HG03045 (cell line): ENCODE data around the gene S1PR2.
A peak's percentile ranks its signal among the peaks of the same experiment; 100 is the strongest.

Experiments used
- ATAC-seq: cut with Tn5 transposase; IDR thresholded peaks from one replicate; pipeline ENCODE4 v1.9.1; 2021; ENCODE audit warnings: mild to moderate bottlenecking, moderate library complexity; ENCODE audit not compliant: unreplicated experiment

Gene S1PR2, protein sequence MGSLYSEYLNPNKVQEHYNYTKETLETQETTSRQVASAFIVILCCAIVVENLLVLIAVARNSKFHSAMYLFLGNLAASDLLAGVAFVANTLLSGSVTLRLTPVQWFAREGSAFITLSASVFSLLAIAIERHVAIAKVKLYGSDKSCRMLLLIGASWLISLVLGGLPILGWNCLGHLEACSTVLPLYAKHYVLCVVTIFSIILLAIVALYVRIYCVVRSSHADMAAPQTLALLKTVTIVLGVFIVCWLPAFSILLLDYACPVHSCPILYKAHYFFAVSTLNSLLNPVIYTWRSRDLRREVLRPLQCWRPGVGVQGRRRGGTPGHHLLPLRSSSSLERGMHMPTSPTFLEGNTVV

DNA sequence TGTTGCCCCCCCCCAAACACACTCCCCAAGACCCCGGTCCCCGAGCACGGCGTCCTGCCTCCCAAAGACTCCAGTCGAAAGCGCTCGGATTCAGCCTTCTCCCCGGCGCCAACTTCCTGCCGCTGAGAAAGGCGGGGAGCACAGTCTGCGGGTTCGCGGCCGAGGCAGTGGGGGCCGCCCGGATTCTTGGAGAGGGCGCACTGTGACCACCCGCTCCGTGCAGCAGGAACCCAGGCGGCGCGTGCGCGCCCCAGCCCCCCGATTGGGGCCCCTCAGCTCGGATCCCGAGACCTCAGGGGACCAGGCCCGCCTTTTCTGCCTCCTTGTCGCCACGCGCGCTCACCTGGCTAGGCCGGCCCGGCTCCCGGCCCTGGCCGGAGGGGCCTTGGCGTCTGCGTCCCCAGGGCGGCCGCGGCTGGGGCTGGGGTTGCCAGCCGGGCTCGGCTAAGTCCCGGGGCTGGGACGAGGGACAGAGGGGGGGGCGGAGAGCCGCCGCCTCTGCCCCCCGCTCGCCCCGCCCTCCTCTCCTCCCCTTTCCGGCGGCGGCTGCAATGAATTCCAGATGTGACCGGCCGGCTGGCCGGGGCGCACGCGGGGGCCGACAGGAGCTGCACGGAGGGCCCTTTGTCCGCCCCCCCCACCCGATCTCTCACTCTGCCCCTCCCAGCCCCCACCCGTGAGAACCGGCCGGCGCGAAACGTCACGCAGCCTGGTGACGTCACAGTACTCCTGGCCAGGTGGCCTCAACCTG, at the start of gene S1PR2:
Gene S1PR2 (minus strand): TSS at position 471 of the 751 bp plus-strand sequence. CDS start 6,426 bp downstream, outside the sequence.
- peak; percentile 44 for ATAC-seq

DNA sequence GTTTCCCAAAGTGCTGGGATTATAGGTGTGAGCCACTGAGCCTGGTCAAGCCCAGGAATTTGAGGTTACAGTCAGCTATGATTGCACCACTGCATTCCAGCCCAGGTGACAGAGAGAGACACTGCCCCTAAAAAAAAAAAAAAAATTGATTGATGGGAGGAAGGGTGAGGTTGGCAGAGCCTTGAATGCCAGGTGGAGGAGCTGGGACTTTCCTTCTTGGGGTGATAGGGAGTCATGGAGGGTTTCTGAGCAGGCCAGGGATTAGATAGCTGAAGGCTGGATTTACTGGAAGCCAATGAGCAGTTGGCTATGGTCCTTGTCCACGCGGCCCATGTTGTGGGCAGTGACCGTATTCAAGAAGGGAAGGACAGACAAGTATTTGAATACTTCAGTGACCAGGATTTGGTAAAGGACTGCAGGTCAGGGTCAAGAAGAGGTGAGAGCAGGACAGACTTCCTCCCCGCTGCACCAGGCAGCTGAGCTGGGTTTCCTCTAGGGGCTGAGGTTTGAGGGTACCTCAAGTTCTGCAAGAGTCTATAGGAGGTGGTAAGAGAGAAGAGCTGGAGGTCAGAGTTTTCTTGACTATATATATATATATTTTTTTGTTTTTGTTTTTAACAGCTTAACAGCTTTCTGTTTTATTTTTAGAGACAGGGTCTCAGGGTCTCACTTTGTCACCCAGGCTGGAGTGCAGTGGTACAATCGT, 48.8 kb upstream of the S1PR2 start:
- ATAC-seq: no peak

DNA sequence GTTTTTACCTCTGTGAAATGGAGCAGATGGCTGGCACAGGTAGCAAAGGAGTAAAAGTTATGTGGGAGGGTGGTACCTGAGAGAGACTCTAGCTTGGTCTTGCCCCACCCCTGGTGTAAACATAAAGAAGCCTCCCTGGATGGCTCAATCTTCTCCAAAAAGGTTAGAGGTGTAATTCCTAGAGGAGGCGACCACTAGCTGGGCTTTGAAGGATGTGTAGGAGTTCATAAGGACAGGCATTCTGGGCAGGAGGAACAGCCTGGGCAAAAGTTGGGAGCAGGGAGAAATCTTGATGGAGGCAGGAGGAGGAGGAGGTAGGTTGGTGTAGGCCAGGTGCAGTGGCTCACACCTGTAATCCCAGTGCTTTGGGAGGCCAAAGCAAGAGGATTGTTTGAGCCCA, 47.8 kb upstream of the S1PR2 start:
- ATAC-seq: no peak

DNA sequence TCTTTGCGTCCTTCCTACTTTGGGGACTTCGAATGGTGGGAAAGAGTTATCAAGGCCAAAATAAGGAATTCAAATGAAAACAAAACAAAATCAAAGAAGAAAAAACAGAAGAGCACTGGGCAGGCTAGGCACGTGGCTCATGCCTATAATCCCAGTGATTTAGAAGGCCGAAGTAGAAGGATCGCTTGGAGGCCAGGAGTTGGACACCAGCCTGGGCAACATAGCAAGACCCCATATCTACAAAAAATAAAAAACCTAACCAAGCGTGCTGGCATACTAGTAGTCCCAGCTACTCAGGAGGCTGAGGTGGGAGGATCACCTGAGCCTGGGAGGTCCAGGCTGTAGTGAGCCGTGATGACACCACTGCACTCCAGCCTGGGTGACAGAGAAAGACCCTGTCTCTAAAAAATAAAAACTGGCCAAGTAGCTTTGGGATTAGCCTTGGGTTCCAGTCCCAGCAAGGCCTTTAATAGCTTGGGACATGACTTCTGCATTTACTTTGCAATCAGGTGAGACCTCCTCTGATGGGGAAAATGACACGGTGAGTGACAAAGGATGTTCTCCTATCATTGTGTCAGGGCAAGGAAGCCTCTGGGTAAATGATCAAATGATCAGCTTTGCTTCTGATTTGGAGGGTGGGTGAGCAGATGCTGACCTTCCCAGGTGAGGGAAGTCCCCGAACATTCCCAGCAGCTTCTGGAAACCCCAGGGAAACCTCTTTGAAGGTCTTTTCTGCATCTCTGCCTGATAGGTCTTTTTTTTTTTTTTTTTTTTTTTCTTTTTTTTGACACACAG, 46.9 kb upstream of the S1PR2 start:
- no peak for ATAC-seq

DNA sequence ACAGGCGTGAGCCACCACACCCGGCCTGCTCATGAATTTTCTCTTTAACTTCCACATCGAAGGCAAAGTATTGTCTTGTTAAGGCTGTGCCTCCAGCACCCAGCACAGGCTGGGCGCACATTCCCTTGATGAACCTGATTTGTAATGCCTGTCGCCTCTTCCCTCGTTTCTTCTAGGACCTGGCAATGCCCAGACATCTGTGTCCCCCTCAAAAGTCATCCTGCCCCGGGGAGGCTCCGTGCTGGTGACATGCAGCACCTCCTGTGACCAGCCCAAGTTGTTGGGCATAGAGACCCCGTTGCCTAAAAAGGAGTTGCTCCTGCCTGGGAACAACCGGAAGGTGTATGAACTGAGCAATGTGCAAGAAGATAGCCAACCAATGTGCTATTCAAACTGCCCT, 43.5 kb upstream of the S1PR2 start:
- no peak for ATAC-seq

DNA sequence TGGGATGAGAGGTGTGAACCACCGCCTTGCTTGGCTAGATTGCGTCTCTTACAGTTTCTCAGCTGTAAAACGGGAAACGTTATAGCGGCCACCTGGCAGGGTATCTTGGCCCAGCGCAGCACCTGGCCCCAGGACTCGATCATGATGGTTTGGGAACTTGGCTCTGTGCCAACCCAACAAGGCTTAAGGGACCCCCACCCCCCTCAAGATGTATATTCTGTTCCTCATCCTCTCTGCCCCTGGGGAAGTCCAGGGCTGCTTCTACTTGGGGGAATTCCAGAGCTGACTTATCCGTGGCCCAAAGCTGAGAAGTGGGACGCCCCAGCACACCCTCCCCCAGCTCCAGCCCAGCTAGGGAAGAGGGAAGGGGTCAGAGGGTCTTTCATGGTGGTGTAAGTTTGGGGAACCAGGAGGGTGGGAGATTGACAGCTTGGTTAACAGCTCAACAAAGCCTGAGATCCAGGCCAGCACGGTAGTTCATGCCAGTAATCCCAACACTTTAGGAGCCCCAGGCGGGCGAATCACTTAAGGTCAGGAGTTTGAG, 40.5 kb upstream of the S1PR2 start:
- peak; percentile 15 for ATAC-seq

DNA sequence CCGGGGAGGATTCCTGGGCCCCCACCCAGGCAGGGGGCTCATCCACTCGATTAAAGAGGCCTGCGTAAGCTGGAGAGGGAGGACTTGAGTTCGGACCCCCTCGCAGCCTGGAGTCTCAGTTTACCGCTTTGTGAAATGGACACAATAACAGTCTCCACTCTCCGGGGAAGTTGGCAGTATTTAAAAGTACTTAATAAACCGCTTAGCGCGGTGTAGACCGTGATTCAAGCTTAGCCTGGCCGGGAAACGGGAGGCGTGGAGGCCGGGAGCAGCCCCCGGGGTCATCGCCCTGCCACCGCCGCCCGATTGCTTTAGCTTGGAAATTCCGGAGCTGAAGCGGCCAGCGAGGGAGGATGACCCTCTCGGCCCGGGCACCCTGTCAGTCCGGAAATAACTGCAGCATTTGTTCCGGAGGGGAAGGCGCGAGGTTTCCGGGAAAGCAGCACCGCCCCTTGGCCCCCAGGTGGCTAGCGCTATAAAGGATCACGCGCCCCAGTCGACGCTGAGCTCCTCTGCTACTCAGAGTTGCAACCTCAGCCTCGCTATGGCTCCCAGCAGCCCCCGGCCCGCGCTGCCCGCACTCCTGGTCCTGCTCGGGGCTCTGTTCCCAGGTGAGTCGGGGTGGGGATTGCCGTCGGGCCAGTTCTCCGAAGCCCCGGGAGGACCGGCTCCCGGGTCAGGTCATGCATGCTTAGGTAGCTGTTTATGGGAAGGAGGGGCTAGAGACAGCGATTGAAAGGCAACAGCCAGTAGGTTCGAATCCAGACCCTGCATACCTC, 39.7 kb upstream of the S1PR2 start, which contains the start of gene ICAM1:
Gene ICAM1 (plus strand): TSS at position 505 of the 779 bp plus-strand sequence. CDS start 40 bp downstream, at position 545.
- ATAC-seq: peak; percentile 50

DNA sequence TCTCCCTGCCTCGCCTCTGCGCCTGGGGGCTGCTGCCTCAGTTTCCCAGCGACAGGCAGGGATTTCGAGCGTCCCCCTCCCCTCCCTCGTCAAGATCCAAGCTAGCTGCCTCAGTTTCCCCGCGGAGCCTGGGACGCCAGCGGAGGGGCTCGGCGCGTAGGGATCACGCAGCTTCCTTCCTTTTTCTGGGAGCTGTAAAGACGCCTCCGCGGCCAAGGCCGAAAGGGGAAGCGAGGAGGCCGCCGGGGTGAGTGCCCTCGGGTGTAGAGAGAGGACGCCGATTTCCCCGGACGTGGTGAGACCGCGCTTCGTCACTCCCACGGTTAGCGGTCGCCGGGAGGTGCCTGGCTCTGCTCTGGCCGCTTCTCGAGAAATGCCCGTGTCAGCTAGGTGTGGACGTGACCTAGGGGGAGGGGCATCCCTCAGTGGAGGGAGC, 39.1 kb upstream of the S1PR2 start:
- no peak for ATAC-seq

DNA sequence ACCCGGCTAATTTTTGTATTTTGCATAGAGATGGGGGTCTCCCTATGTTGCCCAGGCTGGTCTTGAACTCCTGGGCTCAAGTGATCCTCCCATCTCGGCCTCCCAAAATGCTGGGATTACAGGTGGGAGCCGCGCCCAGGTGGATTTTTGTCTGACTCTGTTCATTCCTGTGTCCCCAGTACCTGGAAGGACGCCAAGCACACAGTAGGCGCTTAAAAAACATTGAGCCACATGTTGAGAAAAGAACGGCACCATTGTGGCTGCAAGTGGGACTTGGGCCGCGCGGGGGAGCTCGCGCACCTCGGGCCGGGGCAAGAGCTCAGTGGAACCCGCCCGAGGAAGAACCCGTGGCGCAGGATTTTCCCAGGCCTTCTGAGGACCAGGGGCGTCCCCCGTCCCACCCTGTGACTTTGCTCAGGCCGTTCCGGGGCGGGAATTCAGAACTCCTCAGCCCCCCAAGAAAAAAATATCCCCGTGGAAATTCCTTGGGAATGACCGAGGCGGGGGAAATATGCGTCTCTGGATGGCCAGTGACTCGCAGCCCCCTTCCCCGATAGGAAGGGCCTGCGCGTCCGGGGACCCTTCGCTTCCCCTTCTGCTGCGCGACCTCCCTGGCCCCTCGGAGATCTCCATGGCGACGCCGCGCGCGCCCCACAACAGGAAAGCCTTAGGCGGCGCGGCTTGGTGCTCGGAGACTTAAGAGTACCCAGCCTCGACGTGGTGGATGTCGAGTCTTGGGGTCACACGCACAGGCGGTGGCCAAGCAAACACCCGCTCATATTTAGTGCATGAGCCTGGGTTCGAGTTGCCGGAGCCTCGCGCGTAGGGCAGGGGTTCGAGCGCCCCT, 38.4 kb upstream of the S1PR2 start:
- ATAC-seq: peak; percentile 32

DNA sequence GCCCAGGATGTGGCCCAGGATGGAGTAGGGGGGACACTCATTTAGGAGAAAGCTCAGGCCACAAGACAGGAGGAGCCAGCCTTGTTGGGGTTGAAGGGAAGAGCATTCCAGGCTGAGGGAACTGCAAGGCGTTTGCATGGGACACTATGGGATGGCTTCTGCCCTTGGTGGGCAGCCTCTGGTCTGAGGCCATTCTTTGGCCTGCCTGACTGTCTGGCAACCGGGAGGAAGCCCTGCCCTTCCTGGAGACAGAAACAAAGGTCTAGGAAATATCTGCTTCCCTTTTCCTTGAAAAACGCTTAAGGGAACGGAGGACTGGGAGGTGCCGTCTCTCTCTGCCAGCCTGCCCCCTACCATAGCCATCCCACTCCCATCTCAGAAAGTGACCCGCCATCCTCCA, 36.9 kb upstream of the S1PR2 start:
- no peak for ATAC-seq

DNA sequence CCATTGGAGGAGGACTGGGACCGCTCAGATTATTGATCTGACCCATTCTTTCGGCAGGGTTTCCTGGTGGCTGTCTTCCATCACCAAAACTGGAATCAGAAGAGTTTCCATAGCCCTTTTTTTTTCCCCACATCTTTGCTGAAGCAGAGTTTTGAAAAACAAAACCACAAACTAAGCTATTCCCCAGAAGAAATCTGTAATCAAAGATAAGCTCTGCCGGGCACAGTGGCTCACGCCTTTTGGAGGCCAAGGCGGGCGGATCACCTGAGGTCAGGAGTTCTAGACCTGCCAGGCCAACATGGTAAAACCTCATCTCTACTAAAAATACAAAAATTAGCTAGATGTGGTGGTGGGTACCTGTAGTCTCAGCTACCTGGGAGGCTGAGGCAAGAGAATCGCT, 35.6 kb upstream of the S1PR2 start:
- ATAC-seq: no peak

DNA sequence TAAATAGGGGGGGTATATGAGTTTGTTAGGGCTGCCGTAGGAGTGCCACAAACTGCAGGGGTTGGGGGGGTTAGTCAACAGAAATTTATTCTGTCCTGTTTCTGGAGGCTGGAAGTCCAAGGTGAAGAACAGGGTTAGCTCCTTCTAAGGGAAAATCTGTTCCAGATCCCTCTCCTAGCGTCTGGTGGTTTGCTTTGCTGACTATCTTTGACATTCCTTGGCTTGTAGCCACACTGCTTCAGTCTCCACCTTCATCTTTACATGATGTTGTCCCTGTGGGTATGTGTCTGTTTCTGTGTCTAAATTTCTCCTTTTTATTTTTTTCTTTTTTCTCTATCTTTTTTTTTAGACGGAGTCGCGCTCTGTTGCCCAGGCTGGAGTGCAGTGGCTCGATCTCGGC, 31.6 kb upstream of the S1PR2 start:
- ATAC-seq: no peak

DNA sequence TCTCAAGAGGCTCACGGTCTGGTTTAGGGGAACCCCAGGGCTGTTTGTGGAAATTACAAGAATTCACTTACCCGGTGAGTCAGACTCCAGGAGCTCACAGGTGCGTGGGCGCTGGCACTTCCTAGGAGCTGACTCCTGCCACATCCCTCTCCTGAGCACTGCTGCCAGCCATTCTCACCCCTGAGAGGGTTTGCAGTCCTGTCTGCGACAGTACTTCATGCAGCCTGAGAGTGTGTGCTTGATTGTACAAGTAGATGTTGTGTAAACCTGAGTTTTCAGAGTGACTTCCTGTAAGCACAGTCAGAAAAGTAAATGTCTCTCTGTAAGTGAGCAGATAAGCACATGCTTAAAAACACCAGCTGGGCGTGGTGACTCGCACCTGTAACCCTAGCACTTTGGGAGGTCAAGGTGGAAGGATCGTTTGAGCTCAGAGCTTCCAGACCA, 29.0 kb upstream of the S1PR2 start:
- ATAC-seq: no peak

DNA sequence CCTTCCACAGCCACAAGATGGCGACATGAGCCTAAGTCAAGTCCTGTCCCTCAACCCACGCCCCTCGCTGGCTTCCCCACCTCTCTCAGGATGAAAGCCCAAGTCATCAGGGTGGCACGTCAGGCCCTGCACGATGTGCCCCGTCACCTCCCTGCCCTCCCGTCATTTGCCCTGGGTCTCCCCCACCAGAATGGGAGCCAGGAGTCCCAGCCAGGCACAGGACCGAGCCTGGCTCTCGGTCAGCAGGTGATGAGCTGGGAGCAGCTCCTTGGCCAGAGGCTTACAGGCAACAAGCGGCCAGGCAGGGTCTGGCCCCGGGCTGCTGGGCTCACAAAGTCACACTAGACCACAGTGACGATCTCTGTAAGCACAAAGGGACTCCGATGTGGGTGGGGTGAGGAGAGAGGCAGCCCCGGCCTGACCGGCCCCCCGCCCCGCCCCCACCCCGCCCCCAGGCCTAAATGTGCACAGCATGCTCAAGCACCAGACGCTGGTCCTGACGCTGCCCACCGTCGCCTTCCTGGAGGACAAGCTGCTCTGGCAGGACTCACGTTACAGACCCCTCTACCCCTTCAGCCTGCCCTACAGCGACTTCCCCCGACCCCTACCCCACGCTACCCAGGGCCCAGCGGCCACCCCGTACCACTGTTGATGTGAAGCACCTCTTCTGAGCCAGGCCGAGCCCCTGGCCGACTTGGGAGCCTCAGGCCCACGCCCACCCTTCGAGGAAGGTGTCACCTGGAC, 28.2 kb upstream of the S1PR2 start:
- no peak for ATAC-seq

DNA sequence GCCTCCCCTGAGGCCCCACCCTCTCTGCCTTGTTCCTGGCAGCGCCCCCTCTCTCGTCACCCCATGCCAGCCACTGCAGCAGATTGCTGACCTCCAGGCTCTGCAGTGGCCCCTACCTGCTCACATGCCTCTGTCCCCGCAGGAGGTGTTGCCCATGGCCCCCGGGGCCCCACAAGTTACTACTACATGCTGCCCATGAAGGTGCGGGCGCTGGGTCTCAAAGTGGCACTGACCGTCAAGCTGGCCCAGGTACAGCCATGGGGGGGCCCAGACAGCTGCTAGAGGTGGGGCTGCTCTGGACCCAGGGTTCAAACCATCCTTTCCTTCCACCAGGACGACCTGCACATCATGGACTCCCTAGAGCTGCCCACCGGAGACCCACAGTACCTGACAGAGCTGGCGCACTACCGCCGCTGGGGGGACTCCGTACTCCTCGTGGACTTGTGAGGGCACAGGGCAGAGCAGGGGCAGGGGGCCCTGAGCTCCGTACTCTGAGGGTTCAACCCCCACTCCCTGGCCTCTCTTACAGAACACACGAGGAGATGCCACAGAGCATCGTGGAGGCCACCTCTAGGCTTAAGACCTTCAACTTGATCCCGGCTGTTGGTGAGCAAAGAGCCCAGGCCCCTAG, 27.1 kb upstream of the S1PR2 start:
- no peak for ATAC-seq

DNA sequence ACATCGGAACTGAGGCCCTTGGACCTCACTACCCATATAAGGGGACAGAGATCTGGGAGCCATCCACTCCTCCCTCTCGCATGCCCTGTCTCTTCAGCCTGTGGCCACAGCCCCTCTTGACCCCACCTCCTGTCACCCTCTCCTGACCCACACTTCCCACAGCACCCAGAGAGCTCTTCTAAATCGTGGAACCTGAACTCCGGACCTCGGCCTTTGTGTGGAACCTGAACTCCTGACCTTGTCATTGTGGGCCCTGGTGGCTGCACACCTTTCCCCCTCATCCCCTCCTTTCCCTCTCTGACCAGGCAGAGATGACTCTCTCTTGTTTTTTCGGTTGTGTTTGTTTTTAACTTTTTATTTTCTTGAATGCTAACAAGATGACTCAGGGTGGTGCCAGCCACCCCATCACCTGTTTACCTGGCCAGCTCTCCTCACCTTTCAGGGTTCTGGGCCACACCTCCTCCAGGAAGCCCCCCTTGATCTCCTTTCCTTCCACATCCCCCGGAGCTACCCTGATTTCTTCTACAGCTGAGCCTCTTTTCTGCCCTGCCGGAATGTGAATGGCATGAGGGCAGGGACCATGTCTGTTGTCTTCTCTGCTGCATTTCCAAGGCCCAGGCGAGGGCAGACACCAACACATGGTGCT, 26.0 kb upstream of the S1PR2 start:
- no peak for ATAC-seq

DNA sequence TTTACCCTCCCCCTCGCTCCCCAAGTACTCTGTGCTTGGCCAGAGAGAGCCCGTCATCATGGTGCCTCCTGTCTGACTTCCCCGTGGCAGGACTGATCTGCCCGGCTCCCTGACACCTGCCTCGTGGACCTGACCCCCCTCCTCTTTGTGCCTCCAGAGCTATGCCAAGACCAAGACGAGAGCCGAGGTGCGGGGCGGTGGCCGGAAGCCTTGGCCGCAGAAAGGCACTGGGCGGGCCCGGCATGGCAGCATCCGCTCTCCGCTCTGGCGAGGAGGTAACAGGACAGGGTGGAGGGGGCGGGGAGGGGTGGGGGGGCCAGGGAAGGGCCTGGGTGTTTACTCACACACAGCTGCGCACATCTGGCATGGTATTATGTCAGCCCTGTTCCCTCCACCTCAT, 25.4 kb upstream of the S1PR2 start:
- no peak for ATAC-seq
